EL (cell line): ENCODE data around the gene CHRNA1.

Experiments used
- DNase-seq: peaks from one replicate; pipeline ENCODE4 v3.0.0-alpha.2; 2016

CHRNA1 gene

GRCh38 chr2:174781298-174781697 is 17.0 kb upstream of the CHRNA1 start:
- DNase-seq, result no peak

DNA sequence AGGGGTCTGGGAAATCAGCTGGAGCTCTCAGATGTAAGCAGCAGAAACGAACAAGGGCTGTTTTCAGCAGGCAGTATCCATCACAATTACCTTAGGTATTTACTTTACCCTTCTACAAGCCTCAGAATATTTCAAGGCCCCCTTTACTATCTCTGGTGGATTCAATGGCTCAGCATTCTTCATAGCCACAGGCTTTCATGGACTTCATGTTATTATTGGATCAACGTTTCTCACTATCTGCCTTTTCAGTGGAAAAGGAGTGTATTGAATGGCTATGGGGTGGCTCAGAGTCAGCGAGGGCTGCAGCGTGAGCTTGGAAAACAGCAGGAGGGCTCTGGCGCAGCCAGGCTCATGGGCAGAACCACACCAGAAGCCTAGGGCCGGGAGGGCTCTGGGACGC is 16.6 kb upstream of the CHRNA1 start:
- no peak for DNase-seq

DNA sequence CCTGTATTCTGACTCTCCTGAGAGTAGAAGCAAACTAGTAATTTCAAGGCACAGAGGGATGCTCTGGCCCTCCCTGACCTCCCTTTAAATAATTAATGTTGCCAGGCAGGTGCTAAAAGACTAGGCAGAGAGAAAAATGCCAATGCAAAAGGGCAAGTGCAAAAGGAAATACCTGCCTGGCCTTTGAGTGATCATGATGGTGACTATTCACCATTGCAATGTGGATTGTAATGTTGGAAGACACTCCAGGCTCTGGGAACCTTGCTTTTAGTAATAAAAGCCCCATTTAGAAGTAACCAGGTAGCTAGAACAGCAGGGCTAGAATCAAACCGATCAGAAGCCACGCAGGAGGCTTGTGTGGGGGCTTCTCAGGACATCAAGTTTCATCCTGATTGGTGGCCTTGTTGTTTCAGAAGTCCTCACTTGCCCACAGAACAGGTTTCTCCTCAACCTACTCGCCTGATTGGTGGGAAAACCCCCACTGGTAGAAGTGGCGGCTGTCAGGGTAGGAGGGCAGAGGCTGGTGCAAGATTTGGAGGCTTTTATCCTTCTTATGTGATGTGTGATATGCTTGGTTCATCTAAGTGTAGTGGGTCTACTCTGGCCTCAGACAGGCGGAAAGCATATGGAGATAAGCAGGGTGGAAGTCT is 16.0 kb upstream of the CHRNA1 start:
- no peak for DNase-seq

DNA sequence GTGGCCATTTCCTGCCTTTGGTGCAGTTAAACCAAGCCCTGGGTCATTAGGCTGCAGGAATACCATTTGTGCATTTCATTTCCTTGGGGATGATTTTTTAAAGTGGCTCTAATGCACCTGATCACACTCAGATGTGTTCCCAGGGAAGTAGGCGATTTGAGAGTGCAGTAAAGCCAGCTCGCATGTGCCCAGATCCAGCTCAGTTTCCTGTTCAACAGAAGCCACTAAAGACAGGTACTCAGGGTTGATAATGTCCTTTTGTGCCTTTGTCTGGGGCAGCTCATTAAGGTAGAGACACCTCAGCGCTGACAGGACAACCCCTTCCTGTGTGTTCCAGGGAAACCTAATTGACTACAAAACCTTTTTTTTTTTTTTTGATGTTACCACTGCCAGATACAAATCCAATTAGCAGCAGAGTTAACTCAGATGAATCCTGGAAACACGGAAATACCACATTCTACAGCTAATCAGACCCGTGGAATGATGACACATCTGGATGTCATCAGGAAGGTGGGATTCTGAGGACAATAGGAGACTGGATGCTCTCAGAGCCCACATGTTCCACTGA is 15.2 kb upstream of the CHRNA1 start:
- DNase-seq, result peak; percentile 72

GRCh38 chr2:174778085-174778981 is 14.1 kb upstream of the CHRNA1 start:
- DNase-seq, result peak; percentile 98

DNA sequence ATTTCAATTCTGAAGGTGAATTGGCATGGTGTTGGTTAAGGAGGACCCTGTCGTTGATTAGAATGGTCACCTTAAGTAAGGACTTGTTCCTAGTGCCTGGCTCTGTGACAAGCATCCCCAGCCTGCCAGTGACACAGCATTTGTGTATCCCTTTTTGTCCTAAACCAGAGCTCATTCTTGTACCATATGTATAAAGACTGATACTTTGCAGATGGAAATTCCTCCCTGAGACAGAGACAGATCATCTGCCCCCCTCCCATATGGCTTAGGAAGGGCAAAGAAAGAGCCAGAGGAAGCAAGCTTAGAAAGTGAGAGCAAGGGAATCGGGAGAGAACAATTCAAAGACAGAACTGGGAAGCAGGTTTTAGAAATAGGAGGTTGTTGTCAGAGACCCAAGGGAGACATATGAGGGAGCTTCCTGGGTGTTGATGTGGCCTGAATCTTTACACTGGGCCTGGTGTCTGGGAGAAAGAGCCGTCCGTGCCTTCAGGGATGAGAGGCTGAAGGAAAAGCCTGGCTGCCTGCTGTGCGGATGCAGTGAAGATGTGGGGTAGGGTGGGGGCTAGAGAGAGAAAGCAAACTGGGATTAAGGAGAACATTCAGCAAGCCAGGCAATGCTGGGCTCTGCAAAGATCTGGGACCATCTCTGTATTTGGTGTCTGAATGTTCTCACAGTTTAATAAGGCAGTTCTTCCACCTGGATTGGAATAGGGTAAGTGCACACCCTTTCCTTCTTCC is 13.2 kb upstream of the CHRNA1 start:
- DNase-seq, result no peak

GRCh38 chr2:174776675-174777074 is 12.4 kb upstream of the CHRNA1 start:
- DNase-seq, result no peak

GRCh38 chr2:174776223-174776622 is 12.0 kb upstream of the CHRNA1 start:
- DNase-seq, result no peak

GRCh38 chr2:174775571-174775980 is 11.3 kb upstream of the CHRNA1 start:
- no peak for DNase-seq

- DNase-seq, result no peak
These were observed 10.6 kb upstream of the CHRNA1 start for GRCh38 chr2:174774886-174775285.

DNA sequence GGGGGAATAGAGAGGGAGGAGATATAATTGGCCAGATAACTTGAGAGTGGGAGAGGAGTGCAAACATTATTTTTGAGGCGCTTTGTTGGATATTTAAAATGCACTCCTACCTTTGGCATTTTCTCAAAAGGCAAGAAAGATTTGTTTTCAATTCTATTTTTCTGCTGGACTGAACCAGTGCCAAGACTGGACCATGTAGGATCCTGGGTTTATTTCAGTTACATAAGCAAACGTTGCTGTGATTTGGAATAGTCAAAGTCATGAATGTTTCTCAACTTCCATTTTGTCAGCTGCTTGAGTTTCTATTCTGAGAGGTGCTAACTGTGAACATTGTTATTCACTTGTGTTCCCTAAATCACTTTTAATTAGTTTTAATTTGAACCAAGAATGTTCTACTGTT is 8.9 kb upstream of the CHRNA1 start:
- DNase-seq, result no peak

GRCh38 chr2:174772472-174772801 is 8.2 kb upstream of the CHRNA1 start:
- no peak for DNase-seq

- DNase-seq, result peak; percentile 85
These were observed 7.6 kb upstream of the CHRNA1 start for GRCh38 chr2:174771631-174772471.

GRCh38 chr2:174771136-174771535 is 6.9 kb upstream of the CHRNA1 start:
- no peak for DNase-seq

- no peak for DNase-seq
These were observed 4.3 kb upstream of the CHRNA1 start for GRCh38 chr2:174768557-174768956.

- no peak for DNase-seq
These were observed 2.0 kb upstream of the CHRNA1 start for GRCh38 chr2:174766271-174766670.

DNA sequence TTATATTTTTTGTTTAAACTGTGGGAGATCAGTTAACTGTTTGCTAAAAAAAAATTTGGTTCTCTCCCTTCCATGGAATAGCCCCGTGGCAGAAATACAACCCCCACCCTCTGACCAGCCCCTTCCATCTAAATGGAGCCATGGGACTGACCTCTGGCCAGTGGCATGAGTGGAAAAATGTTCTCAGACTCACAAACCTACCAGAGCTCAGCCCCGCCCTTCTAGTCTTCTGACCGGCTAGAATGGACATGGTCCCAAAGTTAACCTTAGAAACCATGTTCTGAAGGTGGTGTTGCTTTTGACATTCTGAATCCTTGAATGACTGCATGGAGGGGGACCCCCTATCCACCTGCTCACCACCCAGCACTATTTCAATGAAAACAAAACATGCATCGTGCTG is 1.3 kb upstream of the CHRNA1 start:
- no peak for DNase-seq

GRCh38 chr2:174763780-174764179 is 492 bp downstream of the CHRNA1 start:
- no peak for DNase-seq

GRCh38 chr2:174762464-174762863 is 1.8 kb downstream of the CHRNA1 start:
- no peak for DNase-seq

DNA sequence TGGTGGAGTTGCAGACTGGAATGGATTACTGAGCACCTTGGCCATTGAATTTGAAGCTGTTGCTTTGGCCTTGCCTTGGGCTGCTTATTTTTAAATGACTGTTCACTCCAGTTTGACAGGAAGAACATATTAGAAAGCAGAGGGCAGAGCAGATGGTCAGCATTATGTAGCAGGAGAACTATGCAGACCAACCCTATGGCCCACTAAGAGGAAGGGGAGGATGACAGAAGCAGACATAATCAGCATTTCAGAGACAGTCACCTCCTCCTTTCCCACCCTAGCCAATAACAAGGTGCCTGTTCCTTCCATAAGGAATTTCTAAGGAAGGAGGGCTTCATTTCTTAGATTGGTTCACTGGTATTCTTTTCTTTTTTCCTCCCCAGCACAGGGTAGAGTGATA is 2.4 kb downstream of the CHRNA1 start:
- peak; percentile 51 for DNase-seq

DNA sequence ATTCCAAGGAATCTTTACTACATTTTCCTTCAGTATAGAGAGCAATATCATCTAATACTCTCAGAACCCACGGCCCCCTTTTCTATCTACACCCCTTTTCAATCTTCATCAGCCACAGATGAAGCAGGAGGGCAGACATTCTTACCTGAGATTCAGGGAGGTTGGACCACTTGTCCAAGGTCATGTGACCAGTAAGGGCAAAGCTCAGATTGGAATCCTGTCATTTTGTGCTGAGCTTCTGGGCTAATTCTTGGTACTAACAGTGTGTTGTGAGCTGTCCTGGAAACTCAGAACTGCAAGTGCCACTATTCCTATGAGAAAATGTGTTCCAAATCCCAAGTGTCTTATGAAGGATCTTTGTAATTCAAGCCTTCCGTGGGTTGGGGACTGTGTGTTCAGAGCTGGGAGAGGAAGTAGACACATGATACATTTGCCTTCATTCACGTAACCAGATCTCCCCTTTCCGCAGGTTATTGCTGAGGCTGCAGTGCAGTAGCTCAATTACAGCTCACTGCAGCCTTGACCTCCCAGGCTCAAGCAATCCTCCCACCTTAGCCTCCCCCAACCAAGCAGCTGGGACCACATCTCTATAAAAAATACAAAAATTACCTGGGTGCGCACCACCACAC is 3.3 kb downstream of the CHRNA1 start:
- DNase-seq, result no peak
